ENCODE data around the gene TRIM34.
"Not testable (repeated sequence)": the region's sequence is repeated elsewhere in the genome, so short reads cannot be mapped to it uniquely, and the experiment has no call there.

Gene TRIM34

DNA sequence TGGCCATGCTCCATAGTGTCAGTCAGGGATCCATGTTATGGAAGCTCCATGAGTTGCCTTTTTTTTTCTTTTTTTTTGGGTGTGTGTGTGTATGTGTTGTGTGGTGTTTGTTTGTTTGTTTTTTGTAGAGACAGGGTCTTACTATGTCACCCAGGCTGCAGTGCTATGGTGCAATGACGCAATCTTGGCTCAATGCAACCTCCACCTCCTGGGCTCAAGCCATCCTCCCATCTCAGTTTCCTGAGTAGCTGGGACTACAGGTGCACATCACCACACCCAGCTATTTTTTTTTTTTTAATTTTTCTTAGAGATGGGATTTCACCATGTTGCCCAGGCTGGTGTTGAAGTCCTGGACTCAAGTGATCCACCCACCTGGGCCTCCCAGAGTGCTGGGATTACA is 63.7 kb downstream of the TRIM34 start:
- no peak for DNase-seq

DNA sequence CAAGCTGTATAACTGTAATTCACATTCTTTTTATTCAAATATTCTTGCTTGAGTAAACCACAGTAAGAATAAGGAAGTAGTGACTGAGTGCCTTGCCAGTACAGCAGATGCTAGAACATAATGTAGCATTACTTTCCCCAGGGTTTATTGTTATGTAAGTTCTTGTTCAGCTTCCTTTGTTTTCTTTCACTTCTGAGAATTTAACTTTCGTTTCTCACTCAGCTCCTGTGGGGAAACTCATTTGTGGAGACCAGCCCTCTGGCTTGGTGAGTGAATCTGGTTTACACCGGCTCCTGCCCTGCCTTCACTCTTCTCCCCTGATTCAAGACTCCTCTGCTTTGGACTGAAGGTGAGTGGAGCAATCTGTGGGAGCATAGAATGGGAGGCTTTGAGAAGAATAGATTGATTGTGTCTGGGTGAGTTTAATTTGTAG is 64.8 kb downstream of the TRIM34 start, which contains the start of gene TRIM22:
TSS of gene TRIM22 (plus strand) at position 240 of the 433 bp plus-strand sequence. CDS start 6,443 bp downstream, outside the sequence.
- peak; percentile 77 for DNase-seq

DNA sequence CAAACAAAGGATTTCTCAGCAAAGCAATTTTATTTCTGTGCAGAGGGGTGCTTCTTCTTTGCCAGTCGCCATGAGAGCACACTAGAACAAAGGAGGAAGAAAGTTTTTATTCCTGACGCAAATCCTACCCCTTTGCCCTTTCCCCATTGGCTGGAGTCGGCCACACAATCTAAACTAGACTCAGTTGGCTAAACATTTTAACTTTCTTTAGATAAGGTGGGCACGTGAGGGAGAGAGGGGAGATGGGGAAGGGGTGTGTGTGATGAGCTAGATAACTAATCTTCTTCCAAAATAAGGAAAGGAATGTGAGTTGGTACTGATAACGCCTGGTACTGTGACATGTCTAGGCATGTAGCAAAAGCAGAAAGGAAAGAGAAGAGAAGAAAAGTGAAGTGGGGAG is 65.4 kb downstream of the TRIM34 start:
- no peak for DNase-seq

DNA sequence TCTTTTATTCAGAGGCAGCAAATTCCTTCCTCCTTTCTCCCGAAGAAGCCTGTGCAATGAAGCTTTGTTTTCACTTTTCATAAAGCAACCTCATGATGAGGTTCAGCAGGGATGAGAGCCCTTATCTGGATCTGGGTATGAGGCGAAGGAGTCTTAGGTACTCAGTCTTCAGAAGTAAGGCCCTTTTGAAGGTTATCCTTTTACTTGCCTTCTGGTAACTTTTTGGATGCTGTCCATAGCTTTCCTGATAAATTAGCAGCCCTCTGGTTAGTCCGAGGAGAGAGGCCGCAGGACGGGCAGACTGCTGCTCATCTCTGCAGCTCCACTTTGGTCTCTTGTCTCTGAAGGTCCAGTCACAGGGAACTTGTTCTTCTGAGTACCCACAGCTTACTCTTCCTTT is 65.9 kb downstream of the TRIM34 start:
- DNase-seq: no peak

DNA sequence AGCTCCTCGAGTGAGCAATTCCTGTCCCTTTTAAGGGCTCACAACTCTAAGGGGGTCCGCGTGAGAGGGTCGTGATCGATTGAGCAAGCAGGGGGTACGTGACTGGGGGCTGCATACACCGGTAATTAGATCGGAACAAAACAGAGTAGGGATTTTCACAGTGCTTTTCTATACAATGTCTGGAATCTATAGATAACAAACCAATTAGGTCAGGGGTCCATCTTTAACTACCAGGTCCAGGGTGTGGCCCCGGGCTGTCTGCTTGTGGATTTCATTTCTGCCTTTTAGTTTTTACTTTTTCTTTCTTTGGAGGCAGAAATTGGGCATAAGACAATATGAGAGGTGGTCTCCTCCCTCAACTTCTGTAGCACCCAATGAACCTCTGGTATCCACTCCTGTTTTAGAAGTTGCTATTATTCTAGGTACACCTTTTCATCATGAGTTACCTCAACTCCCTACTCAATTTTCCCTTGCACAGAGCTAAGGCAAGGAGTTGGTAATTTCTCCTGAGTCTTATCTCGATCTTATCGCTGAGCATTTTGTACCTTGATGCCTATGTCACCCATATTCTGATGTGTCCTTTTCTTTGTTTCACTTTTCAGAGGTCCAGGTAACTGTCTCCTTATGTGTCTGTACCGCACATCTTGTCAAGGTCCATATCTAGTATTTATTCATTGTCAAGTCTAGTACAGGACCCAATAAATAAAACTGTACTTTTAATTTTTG is 66.6 kb downstream of the TRIM34 start:
- DNase-seq: not testable (repeated sequence)

DNA sequence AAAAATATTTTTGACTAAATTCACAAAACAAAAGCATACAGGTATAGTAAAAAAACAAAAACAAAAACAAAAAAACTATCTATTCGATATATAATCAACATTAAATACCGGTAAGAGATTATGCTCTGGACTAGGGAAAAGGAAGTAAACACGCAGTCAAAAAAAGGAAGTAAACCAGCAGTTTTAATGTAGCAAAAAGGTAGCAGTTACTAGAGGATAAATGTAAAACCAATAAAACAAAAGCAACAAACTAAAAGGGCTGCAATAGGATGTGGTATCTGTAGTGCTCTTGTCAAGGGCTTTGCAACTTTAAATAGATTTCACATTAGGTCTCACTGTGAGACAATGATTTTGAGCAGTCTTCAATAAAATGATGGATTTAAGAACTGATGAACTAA is 67.2 kb downstream of the TRIM34 start:
- DNase-seq: no peak
